ENCODE results near the gene ECM2. TPM values are rescaled to one million over a fixed set of nuclear protein-coding genes. Genes with fewer than 3 reads are reported as not detected.

The ECM2 gene
- total RNA-seq, 1 experiment from 2014 or later = not detected

- CTCF ChIA-PET = no interaction called here
- Mint-ChIP-seq H3K36me3 (ENCODE audit: insufficient read depth, unreplicated experiment) (no peaks in the 10 kb centered on the region), H3K4me1 (ENCODE audit: low read depth, unreplicated experiment) (peaks cover 21% of the 10 kb centered on the region), H3K27me3 (ENCODE audit: unreplicated experiment) (no peaks in the 10 kb centered on the region), H3K27ac (ENCODE audit: unreplicated experiment) (no peak overlapping the region), H3K9me3 (ENCODE audit: low read depth, unreplicated experiment) (no peaks in the 10 kb centered on the region), H3K4me3 (ENCODE audit: low read depth, unreplicated experiment) (no peak overlapping the region)
- DNase-seq = no peak
- BruUV-seq (replicated peaks) = no TSS peak
- intact Hi-C loops (cut with micrococcal nuclease; ENCODE audit: unreplicated experiment) = no loop called here
- TF ChIP-seq CTCF (IDR thresholded peaks at IDR 0.05; ENCODE audit: unreplicated experiment) = no peak
These were observed 51.9 kb downstream of the ECM2 start for GRCh38 chr9:92483627-92484545.

GRCh38 chr9:92482805-92483204, 53.0 kb downstream of the ECM2 start:
- intact Hi-C loops (cut with micrococcal nuclease; ENCODE audit: unreplicated experiment) = no loop called here
- DNase-seq = no peak
- H3K9me3 Mint-ChIP-seq (ENCODE audit: low read depth, unreplicated experiment) = no peaks in the 10 kb centered on the region
- H3K27me3 Mint-ChIP-seq (ENCODE audit: unreplicated experiment) = no peaks in the 10 kb centered on the region
- BruUV-seq (replicated peaks) = no TSS peak
- no peak overlapping the region for H3K4me3 Mint-ChIP-seq (ENCODE audit: low read depth, unreplicated experiment)
- TF ChIP-seq CTCF (IDR thresholded peaks at IDR 0.05; ENCODE audit: unreplicated experiment) = no peak
- peaks cover 21% of the 10 kb centered on the region for H3K4me1 Mint-ChIP-seq (ENCODE audit: low read depth, unreplicated experiment)
- no peak overlapping the region for H3K27ac Mint-ChIP-seq (ENCODE audit: unreplicated experiment)
- CTCF ChIA-PET = no interaction called here
- H3K36me3 Mint-ChIP-seq (ENCODE audit: insufficient read depth, unreplicated experiment) = no peaks in the 10 kb centered on the region

GRCh38 chr9:92482329-92482728, 53.5 kb downstream of the ECM2 start, which contains the start of gene ASPN:
Gene ASPN, minus strand, starts transcription at chr9:92482506.
- CTCF ChIA-PET = no interaction called here

GRCh38 chr9:92480986-92481633, 54.7 kb downstream of the ECM2 start:
- intact Hi-C loops (cut with micrococcal nuclease; ENCODE audit: unreplicated experiment) = no loop called here
- BruUV-seq (replicated peaks) = no TSS peak
- Mint-ChIP-seq H3K9me3 (ENCODE audit: low read depth, unreplicated experiment) (no peaks in the 10 kb centered on the region), H3K27ac (ENCODE audit: unreplicated experiment) (peak overlapping the region; percentile 83), H3K27me3 (ENCODE audit: unreplicated experiment) (no peaks in the 10 kb centered on the region), H3K4me1 (ENCODE audit: low read depth, unreplicated experiment) (peaks cover 21% of the 10 kb centered on the region), H3K4me3 (ENCODE audit: low read depth, unreplicated experiment) (peak overlapping the region; percentile 11), H3K36me3 (ENCODE audit: insufficient read depth, unreplicated experiment) (no peaks in the 10 kb centered on the region)
- peak; percentile 8 for DNase-seq
- CTCF ChIA-PET = no interaction called here
- TF ChIP-seq CTCF (IDR thresholded peaks at IDR 0.05; ENCODE audit: unreplicated experiment) = no peak

More at GRCh38 chr9:92482329-92482728, 53.5 kb downstream of the ECM2 start, which contains the start of gene ASPN:
- Mint-ChIP-seq H3K36me3 (ENCODE audit: insufficient read depth, unreplicated experiment) (no peaks in the 10 kb centered on the region), H3K4me1 (ENCODE audit: low read depth, unreplicated experiment) (peaks cover 21% of the 10 kb centered on the region), H3K9me3 (ENCODE audit: low read depth, unreplicated experiment) (no peaks in the 10 kb centered on the region), H3K27ac (ENCODE audit: unreplicated experiment) (peak within 1 kb of the TSS; percentile 83), H3K27me3 (ENCODE audit: unreplicated experiment) (no peaks in the 10 kb centered on the region), H3K4me3 (ENCODE audit: low read depth, unreplicated experiment) (peak within 1 kb of the TSS; percentile 11)
- no TSS peak for BruUV-seq (replicated peaks)
- intact Hi-C loops (cut with micrococcal nuclease; ENCODE audit: unreplicated experiment) = no loop called here
- DNase-seq = no peak
- no peak for TF ChIP-seq CTCF (IDR thresholded peaks at IDR 0.05; ENCODE audit: unreplicated experiment)

All from Calu3 (cell line).